Measurements from ENCODE around the gene TAPBP. TPM values are rescaled to one million over a fixed set of nuclear protein-coding genes. Genes with fewer than 3 reads are reported as not detected.
"Not testable (repeated sequence)": the region's sequence is repeated elsewhere in the genome, so short reads cannot be mapped to it uniquely, and the experiment has no call there.

The TAPBP gene
- total RNA-seq, 1 donor from 2014 or later: 20.2 TPM

- H3K27me3 Mint-ChIP-seq: no peaks in the 10 kb centered on the region
- TF ChIP-seq CTCF (IDR thresholded peaks at IDR 0.05; ENCODE audit: unreplicated experiment): no peak
- peak; percentile 38 for DNase-seq (ENCODE audit: low spot score, unreplicated experiment)
- H3K27ac Mint-ChIP-seq: peak within 1 kb of the TSS; percentile 95
- H3K4me1 Mint-ChIP-seq (ENCODE audit: low read depth): peaks cover 25% of the 10 kb centered on the region
- H3K36me3 Mint-ChIP-seq (ENCODE audit: insufficient read depth): peaks cover 13% of the 10 kb centered on the region
- H3K4me3 Mint-ChIP-seq (ENCODE audit: low read depth): peak within 1 kb of the TSS; percentile 97
- no peaks in the 10 kb centered on the region for H3K9me3 Mint-ChIP-seq (ENCODE audit: low read depth)
Observed at GRCh38 chr6:33288921-33289783, 24.7 kb downstream of the TAPBP start, which contains the start of the genes PFDN6 and WDR46. TSS of gene PFDN6 (plus strand) at chr6:33289601. CDS start at chr6:33289857, 256 bp downstream. TSS of gene WDR46 (minus strand) at chr6:33289239. CDS start at chr6:33289170, 69 bp downstream.

DNA sequence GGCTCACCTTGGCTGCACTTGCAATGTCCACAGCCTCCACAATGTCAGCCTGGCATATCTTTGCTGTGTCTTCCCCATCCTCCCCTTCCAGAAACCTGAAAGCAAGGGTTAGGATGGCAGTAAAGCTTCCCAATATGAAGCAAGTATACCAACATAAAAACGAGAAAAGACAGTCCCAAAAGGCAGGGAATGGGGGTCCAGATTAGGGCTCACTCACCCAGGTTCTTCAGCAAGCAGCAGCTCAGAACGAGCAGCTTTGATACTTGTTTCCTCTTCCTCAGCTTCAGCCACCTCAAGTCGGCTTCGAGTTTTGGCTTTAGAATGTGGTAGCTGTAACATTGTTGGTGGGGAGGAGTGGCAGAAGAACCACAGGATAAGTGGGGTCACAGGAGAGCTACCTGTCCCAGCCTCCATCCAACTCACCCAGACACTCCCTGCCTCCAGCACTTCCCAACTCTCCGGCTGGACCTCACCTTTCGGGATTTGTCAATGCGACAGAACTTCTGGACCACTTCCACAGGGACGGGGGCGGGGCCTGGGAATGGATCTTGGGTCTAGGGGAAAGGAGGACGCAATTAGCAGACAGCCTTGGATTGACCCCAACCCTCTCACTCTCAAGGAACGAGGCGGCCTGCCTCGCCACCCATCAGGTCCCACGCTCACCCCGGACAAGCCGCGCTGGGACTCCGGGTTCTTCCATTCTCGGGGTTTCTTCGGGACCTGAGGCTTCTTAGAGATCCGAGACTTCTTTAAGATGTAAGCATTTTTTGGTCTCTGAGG lies 25.5 kb downstream of the TAPBP start:
- no peak for DNase-seq (ENCODE audit: low spot score, unreplicated experiment)
- Mint-ChIP-seq H3K36me3 (ENCODE audit: insufficient read depth) (peaks cover 10% of the 10 kb centered on the region), H3K27me3 (no peaks in the 10 kb centered on the region), H3K4me1 (ENCODE audit: low read depth) (peaks cover 25% of the 10 kb centered on the region), H3K9me3 (ENCODE audit: low read depth) (no peaks in the 10 kb centered on the region), H3K4me3 (ENCODE audit: low read depth) (peak overlapping the region; percentile 97), H3K27ac (peak overlapping the region; percentile 95)
- no peak for TF ChIP-seq CTCF (IDR thresholded peaks at IDR 0.05; ENCODE audit: unreplicated experiment)

DNA sequence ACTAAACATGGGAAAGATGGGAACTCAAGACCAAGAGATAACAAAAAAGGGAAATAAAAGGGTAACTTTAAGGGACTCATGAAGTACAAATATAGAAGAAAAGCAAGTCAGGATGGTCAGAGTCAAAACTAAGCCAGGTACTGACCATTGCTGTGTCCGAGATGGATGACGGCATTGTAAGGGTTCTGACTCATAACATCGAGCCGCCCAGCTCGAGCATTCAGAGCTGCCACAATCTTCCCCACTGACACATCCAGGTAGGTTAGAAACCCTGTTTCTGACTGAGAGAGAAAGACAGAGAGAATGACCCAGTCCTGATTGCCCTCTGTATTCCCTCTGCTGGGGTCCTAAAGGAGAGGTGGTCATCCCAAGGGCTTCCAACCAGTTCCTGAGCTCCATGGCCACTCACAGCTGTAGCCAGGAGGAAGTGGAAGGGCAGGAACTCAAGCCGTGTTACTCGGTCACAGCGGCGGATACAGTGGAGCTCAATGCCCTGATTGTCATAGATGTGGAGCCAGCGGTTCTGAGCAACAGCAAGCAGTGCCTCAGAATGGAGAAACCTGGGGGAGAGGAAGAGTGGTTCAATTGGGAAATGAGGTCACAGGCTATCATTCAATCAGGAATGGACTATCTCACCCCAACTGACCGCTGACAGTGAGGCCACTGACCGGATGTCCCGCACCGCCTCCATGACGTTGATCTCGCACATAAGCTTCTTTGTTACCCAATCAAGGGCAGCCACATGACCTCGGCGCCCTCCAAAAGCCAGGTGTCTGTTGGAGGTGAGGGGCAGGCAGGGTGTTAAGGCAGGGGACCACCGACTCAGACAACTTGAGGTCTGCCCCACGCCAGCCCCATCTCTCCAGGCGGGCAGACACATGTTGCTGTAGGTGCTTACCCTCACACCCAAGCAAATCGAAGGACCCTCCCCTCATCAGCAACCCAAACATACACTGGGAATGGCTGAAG lies 26.6 kb downstream of the TAPBP start:
- peak overlapping the region; percentile 97 for H3K4me3 Mint-ChIP-seq (ENCODE audit: low read depth)
- H3K27me3 Mint-ChIP-seq: no peaks in the 10 kb centered on the region
- peaks cover 12% of the 10 kb centered on the region for H3K36me3 Mint-ChIP-seq (ENCODE audit: insufficient read depth)
- no peaks in the 10 kb centered on the region for H3K9me3 Mint-ChIP-seq (ENCODE audit: low read depth)
- DNase-seq (ENCODE audit: low spot score, unreplicated experiment): no peak
- TF ChIP-seq CTCF (IDR thresholded peaks at IDR 0.05; ENCODE audit: unreplicated experiment): no peak
- H3K27ac Mint-ChIP-seq: no peak overlapping the region
- H3K4me1 Mint-ChIP-seq (ENCODE audit: low read depth): peaks cover 25% of the 10 kb centered on the region

DNA sequence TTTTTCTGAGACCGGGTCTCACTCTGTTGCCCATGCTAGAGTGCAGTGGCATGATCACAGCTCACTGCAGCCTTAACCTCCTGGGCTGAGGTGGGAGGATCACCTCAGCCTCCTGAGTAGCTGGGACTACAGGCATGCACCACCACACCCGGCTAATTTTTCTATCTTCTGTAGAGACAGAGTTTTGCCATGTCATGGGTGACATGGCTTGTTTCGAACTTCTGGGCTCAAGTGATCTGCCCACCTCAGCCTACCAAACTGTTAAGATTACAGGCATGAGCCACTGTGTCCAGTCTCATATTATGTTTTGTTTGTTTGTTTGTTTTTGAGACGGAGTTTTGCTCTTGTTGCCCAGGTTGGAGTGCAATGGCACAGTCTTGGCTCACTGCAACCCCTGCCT lies 28.7 kb downstream of the TAPBP start:
- H3K27me3 Mint-ChIP-seq; DNase-seq (ENCODE audit: low spot score, unreplicated experiment); H3K4me3 Mint-ChIP-seq (ENCODE audit: low read depth); H3K27ac Mint-ChIP-seq; H3K9me3 Mint-ChIP-seq (ENCODE audit: low read depth): not testable (repeated sequence)
- Mint-ChIP-seq H3K4me1 (ENCODE audit: low read depth) (peaks cover 18% of the 10 kb centered on the region), H3K36me3 (ENCODE audit: insufficient read depth) (peaks cover 12% of the 10 kb centered on the region)

DNA sequence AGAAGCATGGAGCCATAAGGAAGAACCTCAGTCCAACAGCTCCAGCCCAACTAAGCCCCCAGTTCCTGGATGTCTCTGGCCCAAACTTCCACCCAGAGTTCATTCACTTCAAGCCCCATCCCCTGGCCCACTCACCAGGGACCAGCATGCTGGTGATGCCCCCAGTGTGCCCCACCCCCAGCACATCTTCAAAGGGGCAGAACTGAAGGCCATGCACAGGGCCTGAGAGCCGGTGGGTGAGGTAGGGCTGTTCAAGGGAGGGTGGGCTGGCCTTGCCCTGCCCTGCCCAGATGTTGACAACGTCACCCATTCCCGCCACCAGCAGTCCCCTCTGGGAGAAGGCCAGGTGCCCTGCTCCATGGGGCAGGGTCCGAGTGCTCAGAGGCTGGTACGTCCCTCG lies 33.3 kb downstream of the TAPBP start:
- Mint-ChIP-seq H3K4me1 (ENCODE audit: low read depth) (peaks cover 9% of the 10 kb centered on the region), H3K36me3 (ENCODE audit: insufficient read depth) (peaks cover 10% of the 10 kb centered on the region), H3K4me3 (ENCODE audit: low read depth) (no peak overlapping the region), H3K9me3 (ENCODE audit: low read depth) (no peaks in the 10 kb centered on the region), H3K27ac (no peak overlapping the region), H3K27me3 (no peaks in the 10 kb centered on the region)
- TF ChIP-seq CTCF (IDR thresholded peaks at IDR 0.05; ENCODE audit: unreplicated experiment): no peak
- no peak for DNase-seq (ENCODE audit: low spot score, unreplicated experiment)
